Effector memory CD8-positive, alpha-beta T cell (primary cell): ENCODE data around the gene LSM10.
A peak's percentile ranks its signal among the peaks of the same experiment; 100 is the strongest.

Source experiments
- ATAC-seq: fragments of 150-1000 bp; cut with Tn5 transposase; replicated peaks from 2 replicates; pipeline ENCODE4 v1.10.0; 2021; ENCODE audit warnings: mild to moderate bottlenecking, moderate library complexity
- DNase-seq, 3 experiments: peaks; one replicate each; pipeline ENCODE4 v3.0.0; 2021
- H3K27ac Mint-ChIP-seq, 2 donors: one replicate each; pipeline ENCODE4 v1.8.0; 2022; ENCODE audit warnings: mild to moderate bottlenecking in 2 of 2, mixed read lengths in 2 of 2, moderate library complexity in 2 of 2
- H3K27me3 Mint-ChIP-seq, 2 donors: one replicate each; pipeline ENCODE4 v1.8.0; 2022; ENCODE audit warnings: mixed read lengths in 2 of 2
- H3K36me3 Mint-ChIP-seq: one replicate; pipeline ENCODE4 v1.8.0; 2022; ENCODE audit warnings: mild to moderate bottlenecking, moderate library complexity, mixed read lengths; ENCODE audit not compliant: insufficient read depth
- H3K4me1 Mint-ChIP-seq, 2 donors: one replicate each; pipeline ENCODE4 v1.8.0; 2022; ENCODE audit warnings: low read depth in 2 of 2, mixed read lengths in 2 of 2
- H3K4me3 Mint-ChIP-seq, 2 donors: one replicate each; pipeline ENCODE4 v1.8.0; 2022; ENCODE audit warnings: mild to moderate bottlenecking in 2 of 2, mixed read lengths in 2 of 2, moderate library complexity in 2 of 2
- H3K9me3 Mint-ChIP-seq, 2 donors: one replicate each; pipeline ENCODE4 v1.8.0; 2022; ENCODE audit warnings: mixed read lengths in 2 of 2

LSM10 gene

GRCh38 chr1:36420836-36421317, 23.2 kb upstream of the LSM10 start:
- H3K27me3 Mint-ChIP-seq: no peaks in the 10 kb centered on the region
- H3K4me1 Mint-ChIP-seq: peaks cover 7 to 9% of the 10 kb centered on the region in 2 donors
- no peaks in the 10 kb centered on the region for H3K36me3 Mint-ChIP-seq
- H3K27ac Mint-ChIP-seq: peak overlapping the region in 1 of 2 donors; percentile 86
- peak; percentile 86 to 92 (median 91) for DNase-seq
- no peak overlapping the region for H3K4me3 Mint-ChIP-seq
- H3K9me3 Mint-ChIP-seq: no peaks in the 10 kb centered on the region
- ATAC-seq: peak; percentile 98

DNA sequence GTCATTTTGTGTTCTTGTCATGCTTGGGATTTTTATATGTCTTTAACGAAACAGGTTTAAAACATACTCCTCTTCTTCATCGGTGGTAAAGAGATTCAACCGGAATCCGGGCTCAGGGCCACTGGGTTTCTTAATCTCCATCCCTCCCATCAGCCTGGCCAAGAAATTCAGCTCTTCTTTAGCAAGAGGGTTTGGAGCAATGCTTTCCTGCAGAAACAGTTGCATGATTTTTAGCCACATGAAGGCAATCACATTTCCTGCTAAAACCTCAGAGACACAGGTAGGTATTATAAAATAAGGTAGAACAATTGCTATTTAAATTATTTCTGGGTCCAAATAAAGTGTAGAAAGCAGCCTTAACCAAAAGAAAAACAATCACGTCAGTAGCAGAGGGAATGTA, 22.7 kb upstream of the LSM10 start:
- peak; percentile 51 for ATAC-seq
- H3K27me3 Mint-ChIP-seq: no peaks in the 10 kb centered on the region
- no peak overlapping the region for H3K4me3 Mint-ChIP-seq
- H3K9me3 Mint-ChIP-seq: no peaks in the 10 kb centered on the region
- H3K36me3 Mint-ChIP-seq: no peaks in the 10 kb centered on the region
- H3K4me1 Mint-ChIP-seq: peaks cover 7 to 9% of the 10 kb centered on the region in 2 donors
- H3K27ac Mint-ChIP-seq: peak overlapping the region in 1 of 2 donors; percentile 86
- no peak for DNase-seq

DNA sequence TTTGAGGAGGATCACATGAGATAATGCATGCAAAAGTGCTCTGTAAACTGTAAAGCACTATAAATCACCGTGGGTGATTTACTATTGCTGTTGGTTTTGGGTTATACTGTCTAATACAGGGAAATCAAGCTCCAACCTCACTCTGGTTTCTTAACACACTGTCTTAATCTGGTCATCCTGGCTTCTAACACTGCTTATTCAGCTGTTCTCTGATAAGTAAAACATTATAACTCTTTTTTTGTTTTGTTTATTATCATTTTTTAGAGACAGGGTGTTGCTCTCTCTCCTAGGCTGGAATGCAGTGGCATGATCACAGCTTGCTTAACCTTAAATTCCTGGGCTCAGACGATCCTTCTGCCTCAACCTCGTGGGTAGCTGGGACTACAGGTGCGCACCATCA, 21.9 kb upstream of the LSM10 start:
- H3K27me3 Mint-ChIP-seq: no peaks in the 10 kb centered on the region
- H3K27ac Mint-ChIP-seq: no peak overlapping the region
- DNase-seq: no peak
- H3K36me3 Mint-ChIP-seq: no peaks in the 10 kb centered on the region
- no peak overlapping the region for H3K4me3 Mint-ChIP-seq
- peaks cover 7 to 9% of the 10 kb centered on the region in 2 donors for H3K4me1 Mint-ChIP-seq
- no peak for ATAC-seq
- no peaks in the 10 kb centered on the region for H3K9me3 Mint-ChIP-seq

DNA sequence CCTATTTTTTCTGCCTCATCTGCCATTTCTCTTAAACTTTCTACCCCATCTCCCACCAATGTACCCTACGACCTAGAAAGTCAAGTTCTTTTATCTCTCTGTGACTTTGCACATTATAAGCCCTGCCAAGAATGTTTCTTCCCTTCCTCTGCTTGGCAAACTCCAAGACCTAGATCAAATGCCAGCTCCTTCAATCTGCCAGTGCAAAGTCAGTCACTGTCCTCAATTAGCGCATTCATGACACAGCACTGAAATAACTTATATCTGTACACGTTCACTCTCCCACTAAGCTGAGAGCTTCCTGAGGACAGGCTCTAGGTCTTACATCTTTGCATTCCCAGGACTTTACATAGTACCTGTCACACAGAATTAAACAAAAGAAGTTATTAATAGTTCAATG, 21.4 kb upstream of the LSM10 start:
- H3K4me3 Mint-ChIP-seq: no peak overlapping the region
- no peak overlapping the region for H3K27ac Mint-ChIP-seq
- no peaks in the 10 kb centered on the region for H3K36me3 Mint-ChIP-seq
- H3K9me3 Mint-ChIP-seq: no peaks in the 10 kb centered on the region
- DNase-seq: no peak
- no peaks in the 10 kb centered on the region for H3K27me3 Mint-ChIP-seq
- H3K4me1 Mint-ChIP-seq: peaks cover 7 to 9% of the 10 kb centered on the region in 2 donors
- ATAC-seq: no peak

DNA sequence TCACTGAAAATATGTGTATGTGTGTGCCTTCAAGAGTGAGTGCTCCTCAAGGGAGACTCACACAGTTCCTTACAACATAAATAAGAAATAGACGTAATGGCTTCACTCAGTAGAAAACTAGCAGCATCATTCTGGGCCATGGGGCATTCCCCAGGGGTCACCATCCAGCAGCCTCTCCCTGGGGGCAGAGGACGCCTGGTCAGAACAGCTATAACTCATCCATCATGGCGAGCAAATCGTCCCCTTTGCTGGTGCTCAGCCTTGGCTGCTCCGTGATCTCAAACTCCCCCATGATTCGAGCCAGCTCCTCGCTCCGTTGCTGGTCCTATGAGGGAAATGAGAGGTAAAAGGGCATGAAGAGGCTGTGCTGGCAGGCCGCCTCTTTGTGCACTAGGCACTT, 20.2 kb upstream of the LSM10 start:
- ATAC-seq: no peak
- Mint-ChIP-seq H3K36me3 (peaks cover 3% of the 10 kb centered on the region), H3K4me1 (peaks cover 7 to 9% of the 10 kb centered on the region in 2 donors), H3K27me3 (no peaks in the 10 kb centered on the region), H3K4me3 (no peak overlapping the region), H3K9me3 (no peaks in the 10 kb centered on the region), H3K27ac (no peak overlapping the region)
- no peak for DNase-seq

GRCh38 chr1:36415661-36416326, 18.1 kb upstream of the LSM10 start:
- no peaks in the 10 kb centered on the region for H3K9me3 Mint-ChIP-seq
- no peak for ATAC-seq

DNA sequence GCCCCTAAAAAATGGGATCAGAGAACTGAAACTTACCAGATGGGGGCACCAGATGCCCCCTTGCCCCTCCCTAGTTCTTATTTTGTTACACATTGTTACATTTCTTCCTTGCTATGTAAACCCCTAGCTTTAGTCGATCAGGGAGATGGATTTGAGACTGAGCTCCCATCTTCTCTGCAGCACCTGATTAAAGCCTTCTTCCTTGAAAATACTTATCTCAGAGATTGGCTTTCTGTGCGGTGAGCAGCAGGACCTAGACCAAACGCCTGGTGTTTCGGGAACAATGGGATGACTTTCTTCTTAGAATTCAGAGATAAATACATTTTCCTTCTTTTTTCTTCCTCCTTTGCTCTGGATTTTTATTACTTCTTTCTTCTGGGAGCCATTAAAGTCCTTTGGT, 16.7 kb upstream of the LSM10 start:
- Mint-ChIP-seq H3K36me3 (peaks cover 7% of the 10 kb centered on the region), H3K4me1 (peaks cover 0 to 2% of the 10 kb centered on the region in 2 donors), H3K27ac (no peak overlapping the region), H3K4me3 (no peak overlapping the region), H3K9me3 (no peaks in the 10 kb centered on the region), H3K27me3 (no peaks in the 10 kb centered on the region)
- ATAC-seq (no peak), DNase-seq (no peak)

More at GRCh38 chr1:36415661-36416326, 18.1 kb upstream of the LSM10 start:
- H3K4me1 Mint-ChIP-seq: peaks cover 4 to 7% of the 10 kb centered on the region in 2 donors
- peaks cover 6% of the 10 kb centered on the region for H3K36me3 Mint-ChIP-seq
- H3K4me3 Mint-ChIP-seq: no peak overlapping the region
- no peak overlapping the region for H3K27ac Mint-ChIP-seq
- no peaks in the 10 kb centered on the region for H3K27me3 Mint-ChIP-seq
- no peak for DNase-seq

- peaks cover 7% of the 10 kb centered on the region for H3K36me3 Mint-ChIP-seq
- peak overlapping the region; percentile 18 to 25 for H3K4me3 Mint-ChIP-seq
- no peak for DNase-seq
- H3K9me3 Mint-ChIP-seq: no peaks in the 10 kb centered on the region
- H3K4me1 Mint-ChIP-seq: peaks cover 0 to 2% of the 10 kb centered on the region in 2 donors
- no peaks in the 10 kb centered on the region for H3K27me3 Mint-ChIP-seq
- peak; percentile 88 for ATAC-seq
- peak overlapping the region in 1 of 2 donors; percentile 25 for H3K27ac Mint-ChIP-seq
Observed at GRCh38 chr1:36411674-36412648, 14.3 kb upstream of the LSM10 start.

DNA sequence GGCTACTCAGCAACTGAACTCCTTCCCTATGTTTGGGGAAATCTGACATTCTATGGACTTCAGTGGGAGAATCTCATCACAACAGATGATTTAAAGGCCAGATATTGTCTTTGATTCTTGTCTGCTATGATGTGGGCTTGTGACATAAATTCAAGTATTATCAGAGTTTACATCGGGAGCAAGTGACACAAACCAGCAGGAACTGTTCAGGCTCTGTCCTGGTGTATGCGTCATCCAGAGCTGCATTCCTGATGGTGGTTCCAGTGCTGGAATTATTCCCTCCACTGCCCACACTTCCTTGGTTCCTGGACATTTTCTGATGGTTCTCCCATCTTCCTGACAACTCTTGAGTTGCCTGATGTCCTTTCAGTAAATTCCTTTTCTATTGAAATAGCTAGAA, 10.8 kb upstream of the LSM10 start:
- H3K9me3 Mint-ChIP-seq: no peaks in the 10 kb centered on the region
- no peaks in the 10 kb centered on the region for H3K27me3 Mint-ChIP-seq
- no peak overlapping the region for H3K4me3 Mint-ChIP-seq
- no peak for ATAC-seq
- H3K36me3 Mint-ChIP-seq: peaks cover 4% of the 10 kb centered on the region
- H3K27ac Mint-ChIP-seq: no peak overlapping the region
- peaks cover 0 to 4% of the 10 kb centered on the region in 2 donors for H3K4me1 Mint-ChIP-seq
- DNase-seq: no peak

- ATAC-seq: no peak
- Mint-ChIP-seq H3K36me3 (peaks cover 4% of the 10 kb centered on the region), H3K4me1 (peaks cover 0 to 2% of the 10 kb centered on the region in 2 donors), H3K27ac (peak overlapping the region in 1 of 2 donors; percentile 19), H3K27me3 (no peaks in the 10 kb centered on the region), H3K4me3 (no peak overlapping the region), H3K9me3 (no peaks in the 10 kb centered on the region)
- DNase-seq: no peak
Observed at GRCh38 chr1:36406440-36406839, 8.7 kb upstream of the LSM10 start.

DNA sequence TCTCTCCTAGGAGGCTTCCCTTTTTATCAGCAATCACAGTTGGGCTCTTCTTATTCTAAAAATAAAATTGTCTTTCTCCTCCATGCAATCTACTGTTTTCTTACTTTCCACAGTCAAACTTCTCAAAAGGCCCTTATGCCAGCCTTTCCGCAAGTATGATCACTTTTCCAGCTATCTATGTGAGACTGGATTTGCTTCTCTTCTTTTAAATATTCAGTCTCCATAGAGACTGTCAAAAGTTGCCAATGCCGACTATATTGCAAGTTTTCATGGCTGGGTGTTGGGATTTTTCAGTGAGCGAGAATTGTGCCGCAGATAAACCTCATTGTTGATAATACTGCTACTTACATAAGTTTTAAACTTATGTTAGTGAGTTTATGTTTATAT, 4.8 kb upstream of the LSM10 start:
- H3K9me3 Mint-ChIP-seq: no peaks in the 10 kb centered on the region
- DNase-seq: no peak
- H3K4me1 Mint-ChIP-seq: peaks cover 12 to 18% of the 10 kb centered on the region in 2 donors
- H3K4me3 Mint-ChIP-seq: no peak overlapping the region
- no peak for ATAC-seq
- H3K27ac Mint-ChIP-seq: no peak overlapping the region
- H3K36me3 Mint-ChIP-seq: peaks cover 11% of the 10 kb centered on the region
- H3K27me3 Mint-ChIP-seq: no peaks in the 10 kb centered on the region

DNA sequence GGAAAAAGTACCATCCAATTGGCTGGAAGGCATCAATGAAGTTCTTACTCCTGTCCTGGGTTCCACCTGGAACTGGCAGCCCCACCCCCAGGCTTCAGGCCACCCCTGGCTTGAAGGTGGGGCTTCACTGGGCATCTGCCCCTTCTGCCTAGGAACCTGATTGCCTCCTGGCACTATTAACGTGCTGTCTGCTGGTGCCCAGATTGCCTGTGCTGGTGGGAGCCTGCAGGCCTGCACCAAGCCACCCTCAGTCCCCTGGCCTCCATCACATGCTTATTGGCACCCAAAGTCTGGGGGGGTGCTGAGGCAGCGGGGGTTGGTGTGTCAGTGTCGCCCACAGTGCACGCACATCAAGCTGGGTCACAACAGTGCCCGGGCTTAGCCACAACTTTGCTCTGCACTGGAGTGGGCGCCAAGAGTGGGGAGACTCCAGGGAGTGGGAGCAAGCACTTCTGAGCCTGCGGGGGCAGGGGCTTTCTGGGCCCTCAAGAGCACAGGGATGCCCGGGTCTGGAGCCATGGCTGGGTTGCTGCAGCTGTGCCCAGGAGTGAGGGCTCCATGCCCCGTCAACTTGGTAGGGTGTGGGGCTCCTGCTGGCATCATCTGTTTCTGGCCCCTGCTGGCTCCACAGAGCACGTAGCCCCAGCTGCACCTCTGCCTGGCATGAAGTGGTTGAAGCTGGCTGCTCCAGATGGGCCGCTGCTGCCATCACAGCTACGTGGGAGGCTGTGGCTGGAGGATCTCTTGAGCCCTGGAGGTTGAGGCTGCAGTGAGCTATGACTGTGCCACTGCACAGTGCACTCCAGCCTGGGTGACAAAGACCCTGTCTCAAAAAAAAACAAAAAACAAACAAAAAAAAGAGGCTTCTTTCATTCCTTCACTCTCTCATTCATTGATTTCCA, 4.1 kb upstream of the LSM10 start:
- Mint-ChIP-seq H3K36me3 (peaks cover 11% of the 10 kb centered on the region), H3K4me1 (peaks cover 17 to 21% of the 10 kb centered on the region in 2 donors), H3K27ac (peak overlapping the region; percentile 89), H3K4me3 (peak overlapping the region in 1 of 2 donors; percentile 80), H3K9me3 (no peaks in the 10 kb centered on the region), H3K27me3 (no peaks in the 10 kb centered on the region)
- DNase-seq: no peak
- ATAC-seq: no peak
